IPS-NIHi7 (cell line): ENCODE measurements around the gene OSGIN1.

ENCODE experiments used
- DNase-seq: peaks from one replicate; pipeline ENCODE4 v3.0.0; 2012; ENCODE audit warnings: mixed read lengths; ENCODE audit errors: extremely low spot score

Gene OSGIN1

DNA sequence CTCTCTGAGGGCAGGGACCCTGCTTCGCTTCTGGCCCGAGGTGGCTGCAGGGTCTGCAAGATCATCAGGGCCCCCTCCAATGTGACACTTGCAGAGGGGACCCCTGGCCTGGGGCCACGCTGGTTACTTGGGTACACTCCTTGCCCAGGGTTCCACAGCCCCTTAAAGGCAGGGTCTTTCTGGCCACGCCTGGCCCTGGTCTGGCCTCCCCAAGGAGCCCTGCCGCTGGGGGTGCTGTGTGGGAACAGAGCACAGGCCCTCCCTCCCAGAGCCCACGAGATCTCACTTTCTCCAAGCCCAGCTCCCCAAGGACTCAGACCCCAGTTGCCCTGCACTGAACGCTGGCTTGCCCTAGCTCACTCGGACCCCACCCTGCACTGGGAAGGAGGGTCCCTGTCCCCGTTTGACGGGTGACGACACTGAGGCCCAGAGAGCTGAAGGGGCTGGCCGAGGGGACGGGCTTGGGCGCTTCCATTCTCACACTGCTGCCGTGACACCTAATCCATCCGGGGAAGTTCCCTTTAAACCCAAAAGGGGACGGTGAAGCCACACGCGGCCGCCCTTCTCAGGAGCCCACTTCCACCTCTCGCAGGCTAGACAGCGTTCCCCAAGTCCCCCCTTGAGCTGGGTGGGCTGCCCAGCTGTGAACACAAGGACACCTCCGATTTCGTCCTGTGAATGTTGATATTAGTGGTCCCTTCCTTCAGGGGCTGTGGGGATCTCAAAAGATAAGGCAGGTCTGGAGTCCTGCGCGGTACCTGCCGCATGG, 26.9 kb upstream of the OSGIN1 start:
- DNase-seq: no peak

DNA sequence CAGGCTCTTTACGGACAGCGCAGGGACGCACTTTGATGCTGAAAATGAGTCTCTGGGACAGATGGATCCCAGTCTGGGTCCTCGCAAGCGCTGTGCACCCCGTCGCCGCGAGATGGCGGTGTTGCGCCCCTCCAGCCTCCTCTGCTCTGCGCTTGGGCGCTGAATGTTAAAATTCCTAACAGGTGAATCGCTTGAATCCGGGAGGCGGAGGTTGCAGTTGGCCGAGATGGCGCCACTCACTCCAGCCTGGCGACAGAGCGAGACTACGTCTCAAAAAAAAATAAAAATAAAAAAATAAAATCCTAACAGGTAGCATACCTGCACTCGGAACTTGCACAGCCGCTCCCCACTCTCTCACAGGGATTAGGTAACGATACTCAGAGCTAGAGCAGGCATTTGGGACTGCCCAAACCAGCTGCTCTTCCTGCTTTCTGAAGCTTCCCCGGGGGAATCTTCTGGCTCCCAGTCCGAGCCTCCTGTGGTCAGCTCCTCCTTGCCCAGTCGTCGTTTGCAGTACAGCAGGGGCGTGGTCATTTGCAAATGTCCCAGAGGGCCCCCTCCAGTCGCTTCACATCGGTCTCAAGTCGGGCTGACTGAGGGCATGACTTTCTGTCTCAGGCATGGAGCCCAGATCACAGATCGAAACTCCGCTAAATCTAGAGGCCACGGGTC, 26.2 kb upstream of the OSGIN1 start:
- DNase-seq: peak; percentile 91

DNA sequence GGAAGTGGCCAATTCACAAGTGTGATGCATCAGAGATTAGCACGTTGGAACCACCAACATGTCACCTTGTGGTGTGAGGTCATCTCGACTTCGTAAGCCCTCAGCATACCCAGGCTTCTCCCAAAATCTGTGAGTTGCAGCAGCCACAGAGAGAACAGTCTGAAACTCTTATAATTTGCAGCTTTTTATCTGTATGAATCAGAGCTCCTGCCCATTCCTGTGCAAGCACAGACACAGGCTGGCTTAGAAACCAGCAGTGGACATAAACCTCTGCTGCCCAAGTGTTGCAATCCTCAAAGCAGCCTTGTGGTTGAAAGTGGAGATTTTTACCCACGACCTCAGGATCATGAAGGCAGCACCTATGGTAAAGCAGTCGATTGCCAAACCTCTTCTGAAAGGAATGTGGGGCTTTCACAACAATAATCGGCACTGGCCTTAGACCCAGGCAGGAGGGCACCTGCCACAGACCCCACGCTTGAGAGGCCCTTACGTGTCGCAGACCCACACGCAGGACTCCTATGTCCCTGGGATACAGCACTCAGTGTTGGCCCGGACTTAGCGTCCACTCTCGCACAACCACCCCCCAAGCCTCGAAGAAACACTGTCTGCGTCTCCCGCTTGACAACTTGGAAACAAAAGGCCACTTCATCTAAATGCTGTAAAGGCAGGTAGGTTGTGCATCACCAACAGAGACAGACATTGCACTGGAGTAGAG, 24.5 kb upstream of the OSGIN1 start:
- DNase-seq: no peak

DNA sequence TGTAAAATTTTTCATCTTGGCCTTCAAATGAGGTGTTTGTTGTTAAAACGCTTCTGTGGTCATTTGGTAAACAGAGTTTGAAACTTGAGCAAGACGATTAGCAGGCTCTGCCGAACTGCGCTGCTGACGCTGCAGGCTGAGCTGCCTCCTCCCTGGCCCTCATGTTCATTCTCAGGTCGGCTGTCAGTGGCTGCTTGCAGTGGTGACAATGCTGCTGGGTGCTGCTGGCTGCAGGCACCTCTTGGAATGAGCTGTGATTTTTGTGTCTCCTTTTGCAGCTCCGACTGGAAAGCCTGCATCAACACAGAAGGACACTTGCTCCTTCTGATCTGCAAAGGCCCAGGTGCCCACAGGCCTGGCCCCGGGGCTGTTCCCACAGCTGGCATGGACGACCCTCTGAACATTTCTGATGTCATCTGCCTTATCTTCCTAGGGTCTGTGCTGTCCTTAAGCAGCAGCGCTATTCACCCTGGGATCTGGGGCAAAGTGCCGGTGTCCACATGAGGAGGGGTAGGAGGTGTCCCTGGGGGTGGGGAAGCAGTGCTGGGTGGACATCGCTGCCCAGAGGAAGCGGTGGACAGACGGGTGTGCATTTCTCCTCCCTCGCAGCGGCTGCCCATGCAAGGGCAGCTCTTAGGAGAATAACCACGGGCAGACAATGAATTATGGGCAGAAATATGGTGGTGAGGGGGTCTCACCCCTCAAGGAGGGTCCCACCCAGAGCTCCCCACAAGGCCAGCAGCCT, 23.1 kb upstream of the OSGIN1 start:
- DNase-seq: no peak

DNA sequence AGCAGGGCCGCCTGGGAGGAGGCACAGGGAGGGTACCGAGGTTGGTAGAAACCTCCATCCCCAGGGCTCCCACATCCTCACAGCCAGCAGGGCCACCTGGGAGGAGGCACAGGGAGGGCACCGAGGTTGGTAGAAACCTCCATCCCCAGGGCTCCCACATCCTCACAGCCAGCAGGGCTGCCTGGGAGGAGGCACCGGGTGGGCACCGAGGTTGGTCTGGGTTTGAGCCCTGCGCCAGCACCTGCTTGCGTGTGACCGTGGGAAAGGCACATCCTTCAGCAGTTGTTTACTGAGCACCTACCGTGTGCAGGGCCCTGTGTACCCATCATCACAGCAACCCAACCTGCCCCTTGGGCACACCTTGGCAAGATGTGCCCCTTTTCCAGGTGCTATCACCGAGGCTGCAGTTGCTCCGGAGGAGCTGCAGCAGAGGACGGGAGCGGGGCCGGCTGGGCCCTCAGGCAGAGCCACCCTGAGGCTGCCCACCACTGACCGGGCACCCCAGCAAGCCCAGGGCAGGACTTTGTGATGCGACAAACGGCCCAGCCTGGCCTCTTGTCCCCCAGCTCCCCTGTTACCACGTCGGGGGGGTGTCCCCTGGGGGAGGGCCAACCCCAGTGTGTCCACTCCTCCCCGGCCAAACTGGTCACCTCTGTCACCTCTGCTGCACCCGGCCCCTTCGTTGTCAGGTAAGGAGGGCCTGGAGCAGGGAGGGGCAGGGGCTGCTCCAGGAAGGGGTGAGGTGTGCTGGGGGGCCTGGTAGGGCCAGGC, 22.1 kb upstream of the OSGIN1 start:
- no peak for DNase-seq

DNA sequence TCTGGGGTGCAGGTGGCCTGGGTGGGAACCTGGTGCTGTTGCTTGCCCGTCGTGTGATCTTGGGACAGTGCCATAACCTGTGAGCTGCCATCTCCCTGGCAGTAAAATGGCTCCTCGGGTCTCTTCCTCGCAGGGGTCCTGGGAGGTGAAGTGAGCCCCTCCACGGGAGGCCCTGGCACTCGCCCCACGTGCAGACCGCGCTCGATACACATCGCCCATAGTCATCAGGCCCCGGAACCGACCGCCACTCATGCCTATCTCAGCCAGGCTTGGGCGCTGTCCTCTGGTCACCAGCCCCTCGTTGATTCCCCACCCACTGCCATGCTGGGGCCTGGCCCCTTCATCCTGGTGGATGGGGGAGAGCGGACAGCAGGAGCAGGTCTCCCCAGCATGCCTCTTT, 21.5 kb upstream of the OSGIN1 start:
- DNase-seq: no peak

DNA sequence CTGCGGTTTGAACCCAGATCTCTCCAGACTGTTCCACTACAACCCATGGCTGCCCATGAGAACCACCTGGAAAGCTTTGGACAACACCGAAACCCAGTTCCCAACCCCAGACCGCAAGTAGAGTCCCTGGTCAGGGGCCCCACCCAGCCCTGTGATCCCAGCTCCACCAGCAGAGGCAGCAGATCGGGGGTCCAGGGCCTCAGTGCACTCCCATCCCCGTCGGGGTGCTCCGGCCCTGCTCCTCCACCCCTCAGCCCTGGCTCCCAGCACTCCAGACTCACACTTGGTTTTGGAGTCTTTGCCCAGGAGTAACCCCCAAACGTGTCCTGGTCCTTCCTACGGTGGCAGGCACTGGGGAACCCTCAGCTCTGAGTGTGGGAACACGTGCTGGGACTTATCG, 20.7 kb upstream of the OSGIN1 start:
- no peak for DNase-seq

DNA sequence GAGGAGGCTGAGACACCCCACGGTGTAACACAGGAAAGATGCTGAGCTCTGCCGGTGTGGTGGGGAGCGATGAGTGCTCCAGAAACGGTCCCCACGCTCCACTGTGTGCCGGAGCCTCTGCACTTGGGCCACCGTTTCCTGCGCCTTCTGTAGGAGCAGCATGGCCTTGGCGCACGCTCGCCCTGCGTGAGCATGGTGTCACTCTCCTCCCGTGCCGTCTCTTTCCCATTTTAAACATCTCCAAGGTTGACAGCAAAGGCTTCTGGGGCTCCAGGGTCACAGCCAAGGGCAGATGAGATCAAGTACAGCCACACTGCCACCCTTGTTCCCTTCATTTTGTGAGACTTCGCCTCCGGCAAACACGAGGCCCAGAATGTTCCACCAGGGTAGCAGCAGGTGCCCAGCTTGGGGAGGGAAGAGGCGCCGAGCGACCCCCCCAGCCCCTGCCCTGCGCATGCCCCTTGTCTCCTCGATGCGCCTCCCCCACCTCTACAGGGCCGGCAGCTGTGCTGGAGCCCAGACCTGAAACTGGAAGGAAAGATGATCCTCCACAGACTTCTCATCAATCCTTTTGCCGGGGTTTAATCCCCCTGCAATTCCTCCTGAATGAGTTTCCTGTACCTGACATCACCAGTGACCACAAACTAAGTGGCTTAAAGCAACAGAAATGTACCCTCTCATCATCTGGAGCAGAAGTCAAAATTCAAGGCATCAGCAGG, 19.9 kb upstream of the OSGIN1 start:
- DNase-seq: no peak

DNA sequence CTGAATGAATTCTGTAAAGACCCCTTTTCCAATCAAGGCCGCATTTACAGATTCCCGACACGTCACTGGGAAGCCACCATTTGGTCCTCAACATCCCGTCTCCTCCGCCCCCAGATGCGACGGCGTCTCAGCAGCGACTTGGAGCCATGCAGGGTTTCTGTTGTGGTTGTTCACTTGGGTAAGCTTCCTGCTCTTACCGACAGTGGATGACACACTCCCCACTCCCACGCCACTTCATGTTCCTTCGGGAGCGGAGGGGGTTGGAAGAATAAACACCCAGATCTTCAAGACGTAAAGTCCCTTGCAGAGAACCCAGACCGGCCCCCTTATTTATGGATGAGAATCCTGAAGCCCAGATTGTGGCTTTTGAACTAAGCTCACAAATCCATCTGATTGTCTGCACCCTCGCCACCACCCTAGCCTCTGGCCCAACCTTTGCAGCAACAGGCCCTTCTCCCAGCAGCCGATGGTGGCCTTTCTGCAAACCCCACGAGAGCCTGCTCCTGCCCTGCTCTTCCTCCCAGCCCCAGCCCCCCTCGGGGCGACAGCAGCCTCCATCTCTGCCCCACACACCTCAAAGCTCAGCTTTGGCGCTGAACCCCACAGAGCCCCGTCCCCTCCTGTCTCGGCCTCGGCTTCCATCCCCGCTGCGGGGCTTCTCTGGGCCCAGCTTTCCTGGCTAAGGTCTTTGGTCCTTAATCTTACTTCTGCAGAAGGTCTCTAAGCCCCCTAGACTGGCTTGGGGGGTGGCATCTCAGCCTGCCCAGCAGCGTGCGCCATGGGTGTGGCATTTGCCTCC, 19.0 kb upstream of the OSGIN1 start:
- DNase-seq: no peak

DNA sequence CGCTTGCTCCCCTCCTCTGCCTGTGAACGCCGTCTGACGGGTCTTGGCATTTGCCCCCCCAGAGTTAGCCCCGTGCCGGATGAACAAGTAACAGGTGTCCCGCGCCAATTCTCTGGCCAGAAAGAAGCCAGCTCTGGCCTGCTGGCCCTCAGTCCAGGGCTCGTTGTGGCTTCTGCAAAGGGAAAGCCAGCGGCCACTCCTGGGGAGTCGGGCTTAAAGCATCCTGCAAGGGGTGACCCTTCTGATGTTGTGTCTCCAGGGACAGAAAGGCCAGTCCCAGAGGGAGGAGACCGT, 18.4 kb upstream of the OSGIN1 start:
- no peak for DNase-seq

DNA sequence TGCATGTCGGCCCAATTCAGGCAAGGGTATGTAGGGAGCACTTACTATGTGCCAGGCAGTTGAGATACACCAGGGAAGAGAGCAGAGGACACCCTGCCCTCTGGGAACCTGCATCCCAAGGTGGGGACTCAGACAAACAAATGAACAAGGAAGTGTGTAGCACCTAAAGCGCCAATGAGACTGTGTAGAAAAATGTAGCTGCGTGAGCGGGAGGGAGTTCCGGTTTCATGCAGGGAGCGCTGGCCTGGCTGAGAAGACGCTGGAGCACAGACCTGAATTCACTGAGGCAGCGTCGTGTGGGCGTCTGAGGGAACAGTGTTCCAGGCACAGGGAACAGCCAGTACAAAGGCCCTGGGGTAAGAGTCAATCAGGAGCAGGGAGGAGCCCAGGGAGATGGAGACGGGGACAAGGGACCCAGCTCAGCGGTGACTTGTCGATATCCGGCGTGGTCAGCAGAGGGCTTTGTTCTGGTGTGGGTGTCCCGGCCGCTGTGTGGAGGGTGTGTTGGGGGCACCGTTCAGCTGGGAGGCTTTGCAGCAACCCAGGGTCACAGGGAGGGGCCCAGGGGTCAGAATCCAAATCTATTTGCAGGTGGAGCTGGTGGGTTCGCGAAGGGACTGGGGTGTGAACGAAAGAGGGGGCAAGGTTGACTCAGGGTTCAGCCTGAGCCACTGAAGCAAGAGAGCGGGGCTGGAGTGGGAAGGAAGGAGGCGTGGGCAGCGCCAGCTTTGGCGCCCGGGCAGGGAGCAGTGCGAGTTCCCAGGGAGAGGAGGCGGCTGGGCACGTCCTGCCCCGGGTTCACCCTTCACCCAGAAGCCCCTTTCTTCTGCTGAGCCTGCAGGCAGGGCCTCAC, 17.8 kb upstream of the OSGIN1 start:
- DNase-seq: no peak

DNA sequence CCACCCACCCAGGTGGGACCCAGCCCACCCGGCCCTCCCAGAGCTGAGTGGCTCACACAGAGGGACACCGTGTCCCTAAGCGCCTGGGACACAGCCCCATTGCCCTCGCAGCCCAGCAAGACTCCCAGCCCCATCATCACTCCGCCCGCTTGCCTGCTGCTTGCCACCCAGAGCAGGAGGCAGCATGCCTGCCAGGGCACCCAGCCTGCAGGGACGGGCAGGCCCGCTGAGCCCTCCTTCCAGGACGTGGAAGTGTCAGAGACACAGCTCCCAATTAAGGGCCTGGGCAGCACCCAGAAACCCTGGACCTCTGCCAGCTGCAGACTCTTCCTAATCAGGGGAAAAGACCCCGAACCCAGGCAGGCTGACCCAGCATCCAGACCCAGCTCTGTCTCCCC, 17.2 kb upstream of the OSGIN1 start:
- no peak for DNase-seq

DNA sequence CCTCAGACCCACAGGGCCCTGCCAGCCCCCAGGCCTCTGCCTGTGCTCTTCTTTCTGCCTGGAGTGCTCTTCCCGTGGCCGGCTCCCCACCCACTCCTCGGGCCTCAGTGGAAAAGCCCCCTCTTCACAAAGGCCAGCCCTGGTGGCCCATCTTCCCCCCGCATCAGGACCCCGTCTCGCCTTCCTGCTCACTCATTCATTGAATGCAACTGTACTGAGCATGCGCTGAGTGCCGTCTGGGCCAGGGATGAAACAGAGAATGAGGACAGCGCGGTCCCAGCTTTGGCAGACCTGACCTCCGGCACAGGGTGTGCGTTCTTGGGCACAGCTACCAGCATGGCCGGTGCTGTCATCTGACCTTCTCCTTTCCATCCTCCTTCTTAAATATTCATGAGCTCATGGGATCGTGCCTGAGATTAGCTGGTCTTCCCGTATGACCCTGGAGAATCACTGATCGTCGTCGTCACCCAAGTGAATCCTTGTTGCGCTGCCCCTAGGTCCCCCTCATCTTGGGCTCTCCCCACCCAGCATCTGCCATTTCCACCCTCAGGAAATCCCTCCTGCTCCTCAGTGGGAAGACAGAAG, 16.4 kb upstream of the OSGIN1 start:
- no peak for DNase-seq

DNA sequence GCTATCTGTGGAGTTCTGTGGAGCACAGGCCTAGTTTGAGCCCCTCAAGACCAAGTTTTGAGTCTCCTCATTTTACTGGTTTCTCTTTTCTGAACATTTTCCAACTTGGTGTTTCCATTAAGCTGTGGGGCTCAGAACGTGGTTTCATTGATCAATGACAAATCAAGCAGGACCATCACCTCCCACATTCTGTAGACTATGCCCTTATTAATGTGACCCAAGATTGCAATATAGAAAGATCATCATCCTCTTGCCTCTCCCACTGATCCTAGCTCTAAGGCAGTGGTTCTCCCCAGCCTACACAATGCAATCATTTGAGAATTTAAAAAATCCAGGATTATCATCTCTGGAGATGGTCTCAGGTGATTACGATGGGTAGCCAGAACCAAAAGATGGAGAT, 15.8 kb upstream of the OSGIN1 start:
- no peak for DNase-seq

DNA sequence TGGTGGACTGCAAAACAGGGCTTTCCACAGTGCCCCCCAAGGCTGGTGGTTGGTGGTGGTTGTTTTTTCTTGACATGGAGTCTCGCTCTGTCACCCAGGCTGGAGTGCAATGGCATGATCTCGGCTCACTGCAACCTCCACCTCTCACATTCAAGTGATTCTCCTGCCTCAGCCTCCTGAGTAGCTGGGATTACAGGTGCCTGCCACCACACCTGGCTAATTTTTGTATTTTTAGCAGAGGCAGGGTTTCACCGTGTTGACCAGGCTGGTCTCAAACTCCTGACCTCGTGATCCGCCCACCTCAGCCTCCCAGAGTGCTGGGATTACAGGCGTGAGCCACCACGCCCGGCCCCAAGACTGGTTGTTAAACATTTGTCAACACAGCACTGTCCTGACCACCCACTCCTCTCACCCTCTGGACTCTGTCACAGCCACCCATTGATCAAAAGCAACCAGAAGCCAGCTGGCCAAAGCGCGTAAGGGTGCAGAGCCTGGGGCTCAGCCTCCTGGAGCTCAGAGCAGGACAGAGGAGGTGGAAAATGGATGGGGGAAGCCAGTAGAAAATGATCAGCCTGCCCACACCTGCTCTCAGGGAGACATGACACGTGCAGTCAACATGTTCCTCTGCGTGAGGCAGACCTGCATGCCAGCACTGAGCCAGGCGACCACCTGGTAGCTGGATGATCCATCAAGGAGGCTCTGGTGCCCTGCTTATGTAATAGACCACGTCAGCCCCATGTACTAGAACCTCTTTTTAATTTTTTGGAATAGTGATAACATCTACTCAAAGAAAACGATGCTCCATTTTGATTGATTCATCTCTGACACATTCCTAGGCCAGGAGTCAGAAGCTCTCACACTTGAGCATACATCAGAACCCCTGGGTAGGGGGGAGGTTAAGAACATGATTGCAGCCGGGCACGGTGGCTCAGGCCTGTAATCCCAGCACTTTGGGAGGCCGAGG, 14.8 kb upstream of the OSGIN1 start:
- DNase-seq: no peak

DNA sequence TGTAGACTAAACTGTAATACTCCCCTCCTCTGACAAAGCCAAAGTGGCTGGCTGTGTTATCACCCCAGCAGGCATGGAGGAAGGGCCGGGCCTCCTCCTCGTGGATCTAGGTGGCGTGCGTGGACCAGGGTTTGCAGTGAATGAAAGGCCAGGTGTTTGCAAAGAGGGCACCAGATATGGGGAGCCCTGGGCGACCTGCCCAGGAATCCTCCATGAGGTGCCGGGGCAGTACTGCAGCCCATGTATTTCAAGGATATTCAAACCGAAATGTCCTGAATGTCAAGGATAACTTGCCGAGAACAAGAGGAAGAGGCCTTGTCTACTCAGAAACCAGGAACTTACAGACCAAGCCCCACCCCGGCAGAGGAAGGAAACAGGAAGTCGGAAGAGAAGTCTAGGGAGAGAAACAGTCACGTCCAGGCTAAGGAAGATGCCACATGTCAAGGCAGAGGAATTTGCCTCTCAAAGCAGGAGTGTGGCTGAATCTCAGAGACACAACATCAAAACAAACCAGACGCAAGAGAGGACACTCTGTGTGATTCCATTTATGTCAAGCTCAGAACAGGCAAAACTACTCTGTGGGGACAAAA, 13.7 kb upstream of the OSGIN1 start:
- DNase-seq: no peak

DNA sequence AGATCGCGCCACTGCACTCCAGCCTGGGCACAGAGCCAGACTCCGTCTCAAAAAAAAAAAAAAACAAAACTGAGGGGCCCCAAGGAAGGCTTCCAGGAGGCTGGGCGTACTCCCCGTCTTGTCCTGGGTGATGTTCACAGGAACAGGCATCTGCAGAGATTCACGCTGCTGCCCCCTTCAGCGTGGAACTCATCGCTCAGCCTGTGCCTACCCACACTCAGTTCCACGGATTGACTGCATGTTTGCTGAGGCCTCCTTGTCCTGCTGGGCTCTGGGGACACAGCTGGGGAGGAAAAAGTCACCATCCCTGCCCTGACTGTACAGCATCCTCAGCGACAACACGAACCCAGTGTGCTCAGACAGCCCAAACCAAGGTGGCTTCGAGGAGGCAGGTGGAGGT, 12.9 kb upstream of the OSGIN1 start:
- DNase-seq: no peak
